OCI-LY7 (cell line): Measurements from ENCODE around the gene DPF3.

Experiments
- CTCF ChIP-seq: fragments of 200-600 bp; sonication (generic); conservative IDR thresholded peaks from 2 replicates; pipeline ENCODE4 v1.5.1; 2014; ENCODE audit warnings: mild to moderate bottlenecking, antibody characterized with exemption, low read length, moderate library complexity, mixed read lengths
- EZH2phosphoT487 ChIP-seq: fragments of 200-600 bp; sonication (generic); IDR thresholded peaks from 2 replicates; pipeline ENCODE4 v1.6.1; 2018; ENCODE audit warnings: low read depth, borderline replicate concordance, mild to moderate bottlenecking, mixed run types, antibody characterized with exemption, low read length, moderate library complexity, mixed read lengths

GRCh38 chr14:72591391-72591790, 302.5 kb downstream of the DPF3 start:
- no peak for TF ChIP-seq CTCF
- no peak for TF ChIP-seq EZH2phosphoT487
